Heart left ventricle (tissue), 16 donors: ENCODE data around the gene PSMA2. TPM values are rescaled to one million over a fixed set of nuclear protein-coding genes. Genes with fewer than 3 reads are reported as not detected.

Experiments
- ATAC-seq, 4 donors: fragments of 200-7000 bp; cut with Tn5 transposase; one replicate each; pipeline ENCODE4 v1.9.1; 2020 to 2022; ENCODE audit warnings: moderate library complexity in 4 of 4, mild to moderate bottlenecking in 3 of 4, moderate number of reproducible peaks in 1 of 4
- DNase-seq, 5 donors: peaks; one replicate each; pipeline ENCODE4 v3.0.0-alpha.2; 2020
- H3K27ac ChIP-seq, 12 donors: fragments of 200-600 bp; sonication (generic) in 4 of 12; one replicate each; pipeline versions ENCODE4 v1.5.0 to v1.8.0; 2016 to 2022; ENCODE audit warnings: mild to moderate bottlenecking in 2 of 12
- H3K27me3 ChIP-seq, 9 donors: fragments of 200-600 bp; sonication (generic) in 2 of 9; one replicate each; pipeline versions ENCODE4 v1.5.1 to v1.8.0; 2016 to 2022; ENCODE audit warnings: mild to moderate bottlenecking in 3 of 9
- H3K36me3 ChIP-seq, 9 donors: fragments of 200-600 bp; sonication (generic) in 2 of 9; one replicate each; pipeline versions ENCODE4 v1.5.0 to v1.8.0; 2018 to 2022; ENCODE audit warnings: mild to moderate bottlenecking in 2 of 9
- H3K4me1 ChIP-seq, 12 donors: fragments of 200-600 bp; sonication (generic) in 4 of 12; one replicate each; pipeline versions ENCODE4 v1.5.0 to v1.8.0; 2016 to 2022; ENCODE audit warnings: mild to moderate bottlenecking in 3 of 12
- H3K4me3 ChIP-seq, 12 donors: fragments of 200-600 bp; sonication (generic) in 4 of 12; one replicate each; pipeline versions ENCODE4 v1.5.0 to v1.8.0; 2017 to 2022; ENCODE audit warnings: mild to moderate bottlenecking in 9 of 12, moderate library complexity in 4 of 12
- H3K9me3 ChIP-seq, 12 donors: fragments of 200-600 bp; sonication (generic) in 4 of 12; one replicate each; pipeline versions ENCODE4 v1.5.0 to v1.8.0; 2016 to 2022; ENCODE audit warnings: mild to moderate bottlenecking in 1 of 12
- CTCF ChIP-seq, 12 donors: fragments of 200-600 bp; sonication (generic) in 4 of 12; IDR thresholded peaks; one replicate each; pipeline versions ENCODE4 v1.5.0 to v1.8.0; 2018 to 2022; ENCODE audit warnings: antibody characterized with exemption in 12 of 12, mild to moderate bottlenecking in 5 of 12
- POLR2A ChIP-seq, 2 donors: fragments of 450-650 bp; IDR thresholded peaks; one replicate each; pipeline ENCODE4 v1.6.1; 2017; ENCODE audit warnings: antibody characterized with exemption in 2 of 2, mild to moderate bottlenecking in 2 of 2, moderate library complexity in 2 of 2
- WGBS, 4 donors: extraction: QIAGEN DNeasy Blood & Tissue Kit in 2 of 4; methylation state at CpG; one replicate each; pipeline versions ENCODE4 v1.1.5 to v1.1.7; 2013 to 2018; 5-methylcytosine and 5-hydroxymethylcytosine counted together
- intact Hi-C, 10 donors: fragments of 100-400 bp; cut with DNase I; formaldehyde crosslinking; loops; one replicate each; pipeline versions ENCODE4 v1.11.1 to v1.14.2; 2022
- polyA plus RNA-seq, 2 donors: library from polyadenylated mRNA; stranded (reverse); fragments of 200-250 nt; gene quantifications; one replicate each; pipeline ENCODE4 v1.2.3, GENCODE V29; 2013
- total RNA-seq, 9 donors: library from RNA; depleted of rRNA in 2 of 9; stranded (reverse); fragments of >200 nt in 2 of 9; fragmentation: NEBNext Ultra II Directional in 3 of 9; extraction: Animal tissue kit (Norgen Biotek cat#: 25700) in 3 of 9; gene quantifications; one replicate each; pipeline versions ENCODE4 v1.1.0 to v1.2.4, GENCODE V29; 2016 to 2023
- donor health status: ischemic (EF 13 %, LVEDD 7.1; RV severe dilation, severe dysfunction).
- donor health status: healthy with polysubstance abuse.
- donor health status: DM: no; HTN: yes; CAD: no.
- donor health status: DM: no; HTN: no; CAD: no.
- donor health status: ischemic (EF 25% LVEDD 6.9; RV normal size, moderate dysfunction).
- donor health status: ischemic (EF 25% LVEDD 5.7; RV mildly dilated, moderate dysfunction).
- donor health status: healthy.
- donor health status: DM: yes; HTN: yes; CAD: no.
- donor health status: ischemic (EF 35%, LVEDD 5.7; RV mildly dilated, moderate dysfunction).
- donor health status: nonischemic (EF 11% LVEDD 7.7; RV severe dilation, severe dysfunction).
- donor health status: DM: yes; HTN: yes; CAD: no.
- donor health status: PGD.
- donor health status: ischemic (EF 29% LVEDD 5.4; RV normal size, mild dysfunction).
- donor health status: nonischemic (EF 23%, LVEDD 6.1; RV moderate dilation, normal function).

PSMA2 gene
- total and polyA plus RNA-seq, 11 donors, result 41.8 to 139 (median 75.8) TPM

DNA sequence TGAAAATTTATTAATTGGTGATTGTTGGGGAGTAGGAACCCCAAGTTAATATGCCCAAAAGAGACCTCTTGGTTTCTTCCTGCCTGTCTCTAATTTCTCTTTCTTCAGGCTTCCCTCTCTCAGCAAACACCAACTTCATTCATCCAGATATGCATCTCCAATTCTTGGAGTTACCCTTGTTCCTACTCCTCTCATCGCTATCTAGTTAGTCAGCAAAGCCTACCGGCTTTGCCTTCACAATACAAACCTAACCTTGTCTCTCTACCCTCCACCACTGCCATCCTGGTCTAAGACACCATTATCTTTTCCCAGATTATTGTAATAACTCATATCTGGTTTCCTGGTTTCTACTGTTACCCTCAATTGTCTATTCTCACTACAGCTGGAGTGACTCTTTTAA, 48.1 kb upstream of the PSMA2 start:
- Histone ChIP-seq H3K36me3 (no peaks in the 10 kb centered on the region), H3K4me1 (no peaks in the 10 kb centered on the region), H3K27me3 (no peaks in the 10 kb centered on the region), H3K4me3 (no peak overlapping the region), H3K27ac (no peak overlapping the region), H3K9me3 (peaks cover 0 to 18% (median 6%) of the 10 kb centered on the region in 12 donors)
- TF ChIP-seq POLR2A (IDR thresholded peaks at IDR 0.05) (no peak), CTCF (IDR thresholded peaks at IDR 0.05) (no peak)
- ATAC-seq, result no peak
- DNase-seq, result no peak
- intact Hi-C loops, result no loop called here
- WGBS, 4 donors, result 48 to 66% (median 57%) methylated on average over 2 of the region's 2 CpGs

DNA sequence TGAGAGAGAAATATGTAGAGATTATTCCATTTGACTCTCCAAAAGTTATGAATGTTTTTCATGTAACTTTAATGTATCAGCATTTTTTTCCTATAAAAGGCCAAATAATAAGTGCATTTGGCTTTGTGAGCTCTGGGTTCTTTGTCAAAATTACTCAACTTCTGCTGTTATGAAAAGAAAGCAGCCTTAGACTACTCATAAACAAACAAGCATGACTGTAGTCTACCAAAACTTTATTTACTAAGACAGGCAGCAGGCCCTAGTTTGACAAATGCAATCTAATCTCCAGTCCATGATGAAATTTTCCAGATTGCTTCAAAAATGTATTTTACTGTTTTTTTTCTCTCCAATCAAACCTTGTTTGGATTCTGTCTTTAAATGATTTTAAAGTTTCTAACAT, 46.5 kb upstream of the PSMA2 start:
- intact Hi-C loops, result no loop called here
- no peaks in the 10 kb centered on the region for H3K27me3 ChIP-seq
- ATAC-seq (no peak), DNase-seq (no peak)
- no peak overlapping the region for H3K4me3 ChIP-seq
- H3K9me3 ChIP-seq, result peaks cover 0 to 3% (median 0%) of the 10 kb centered on the region in 12 donors
- no peak for TF ChIP-seq POLR2A (IDR thresholded peaks at IDR 0.05)
- TF ChIP-seq CTCF (IDR thresholded peaks at IDR 0.05), result no peak
- H3K4me1 ChIP-seq, result peaks cover 0 to 4% (median 0%) of the 10 kb centered on the region in 12 donors
- no peaks in the 10 kb centered on the region for H3K36me3 ChIP-seq
- no peak overlapping the region for H3K27ac ChIP-seq

DNA sequence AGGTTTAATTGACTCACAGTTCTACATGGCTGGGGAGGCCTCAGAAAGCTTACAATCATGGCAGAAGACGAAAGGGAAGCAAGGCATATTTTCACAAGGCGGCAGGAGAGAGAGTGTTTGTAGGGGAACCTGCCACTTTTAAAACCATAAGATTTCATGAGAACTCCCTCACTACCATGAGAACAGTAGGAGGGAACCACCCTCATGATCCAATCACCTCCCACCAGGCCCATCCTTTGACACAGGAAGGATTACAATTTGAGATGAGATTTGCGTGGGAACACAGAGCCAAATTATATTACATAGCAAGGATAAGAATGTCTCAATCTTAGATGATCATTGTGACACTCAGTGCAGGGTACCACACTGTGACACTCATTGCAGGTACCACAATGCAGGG, 44.4 kb upstream of the PSMA2 start:
- Histone ChIP-seq H3K4me3 (no peak overlapping the region), H3K27ac (no peak overlapping the region), H3K27me3 (no peaks in the 10 kb centered on the region), H3K4me1 (peaks cover 0 to 16% (median 0%) of the 10 kb centered on the region in 12 donors), H3K9me3 (no peaks in the 10 kb centered on the region), H3K36me3 (no peaks in the 10 kb centered on the region)
- TF ChIP-seq CTCF (IDR thresholded peaks at IDR 0.05) (no peak), POLR2A (IDR thresholded peaks at IDR 0.05) (no peak)
- no peak for DNase-seq
- 87 to 95% (median 90%) methylated on average over 3 of the region's 3 CpGs for WGBS, 4 donors
- intact Hi-C loops, result no loop called here
- no peak for ATAC-seq

GRCh38 chr7:42972699-42973500, 40.9 kb upstream of the PSMA2 start:
- TF ChIP-seq CTCF (IDR thresholded peaks at IDR 0.05), result no peak
- TF ChIP-seq POLR2A (IDR thresholded peaks at IDR 0.05), result no peak
- WGBS, 4 donors, result 19 to 22% (median 21%) methylated on average over 5 of the region's 5 CpGs
- Histone ChIP-seq H3K9me3 (no peaks in the 10 kb centered on the region), H3K4me1 (peaks cover 0 to 16% (median 0%) of the 10 kb centered on the region in 12 donors), H3K27ac (peak overlapping the region in 10 of 12 donors; percentile 5 to 76 (median 46)), H3K4me3 (no peak overlapping the region), H3K27me3 (no peaks in the 10 kb centered on the region), H3K36me3 (no peaks in the 10 kb centered on the region)
- DNase-seq, result peak in 2 of 5 donors; percentile 20 to 62
- peak; percentile 55 to 97 (median 90) for ATAC-seq
- intact Hi-C loops, result no loop called here
